HL-60/S4 treated with retinoic acid at 250 ng/mL for 4 days and 3 days (cell line): ENCODE data around the gene EFL1.

ENCODE experiments used
- in situ Hi-C: fragments of 300-500 bp; cut with MboI; formaldehyde crosslinking; loops from 2 replicates; pipeline ENCODE4 v1.7.0; 2022; ENCODE audit warnings: low sequenced_read_pairs

Gene EFL1

DNA sequence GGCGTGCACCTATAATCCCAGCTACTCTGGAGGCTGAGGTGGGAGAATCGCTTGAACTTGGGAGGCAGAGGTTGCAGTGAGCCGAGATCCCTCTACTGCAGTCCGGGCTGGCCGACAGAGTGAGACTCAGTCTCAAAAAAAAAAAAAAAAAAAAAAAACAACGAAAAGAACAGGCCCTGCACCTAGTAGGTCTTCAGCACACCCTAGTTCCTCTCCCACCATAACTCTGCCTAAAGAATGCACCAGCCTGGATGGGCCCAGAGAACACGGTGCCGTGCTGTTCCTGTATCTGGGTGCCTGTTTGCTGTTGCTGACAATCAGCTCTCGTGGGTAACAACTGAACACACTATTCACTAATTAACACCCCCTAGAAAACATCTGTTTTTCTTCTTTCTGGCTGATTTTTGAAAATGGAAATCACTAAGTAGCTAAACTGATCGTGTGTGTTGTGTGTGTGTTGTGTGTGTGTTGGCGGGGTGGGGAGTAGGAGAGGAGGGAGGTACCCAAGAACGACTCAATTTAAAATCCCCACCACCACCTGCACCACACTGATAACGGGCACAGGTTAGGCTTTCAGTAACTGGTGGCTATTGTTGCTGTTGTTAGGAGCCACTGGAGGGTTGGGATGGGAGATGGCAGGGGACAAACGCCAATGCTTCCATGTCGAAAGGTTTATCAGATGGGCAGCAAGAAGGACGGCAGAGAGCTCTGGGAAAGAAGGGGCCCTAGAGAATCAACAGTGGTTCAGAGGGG, 176.1 kb downstream of the EFL1 start:
- in situ Hi-C loops, result no loop called here

DNA sequence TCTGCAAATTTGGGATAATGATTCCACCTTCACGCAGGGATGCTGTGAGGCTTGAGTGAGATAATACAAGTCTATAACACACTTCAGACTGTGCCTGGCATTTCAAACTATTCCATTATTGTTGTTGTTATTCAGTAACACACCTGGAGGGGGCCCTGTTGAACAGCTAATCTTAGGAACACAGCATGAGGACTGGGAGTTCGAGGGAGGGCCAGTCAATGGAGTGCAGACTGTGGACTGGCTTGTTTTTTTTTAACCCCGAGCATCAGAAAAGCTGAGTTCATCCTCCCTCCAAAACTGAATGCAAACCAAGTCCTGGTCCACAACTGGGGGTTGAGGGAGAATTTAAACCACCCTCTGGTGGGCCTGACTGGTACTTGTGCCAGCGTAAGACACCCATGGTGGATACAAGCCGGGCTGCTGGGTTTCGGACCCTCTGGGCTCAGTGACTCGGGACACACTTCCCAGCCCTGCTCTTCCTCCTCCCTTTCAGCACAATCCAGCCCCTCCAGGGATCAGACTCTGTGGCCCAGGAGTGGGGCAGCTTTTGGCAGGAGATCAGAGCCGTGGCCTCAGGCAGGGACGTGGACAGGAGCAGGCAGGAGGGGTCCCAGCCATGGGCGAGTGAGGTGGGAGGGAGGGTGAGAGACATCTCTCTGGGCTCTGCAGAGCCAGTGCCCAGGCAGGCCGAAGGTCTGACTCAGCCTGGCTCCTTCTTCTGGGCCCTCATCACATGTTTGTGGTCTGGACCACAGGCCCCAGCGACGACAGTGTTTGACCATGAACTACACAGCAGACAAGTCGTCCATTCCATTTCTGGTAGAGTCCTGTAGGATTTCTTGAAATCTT, 180.4 kb downstream of the EFL1 start:
- in situ Hi-C loops, result no loop called here

DNA sequence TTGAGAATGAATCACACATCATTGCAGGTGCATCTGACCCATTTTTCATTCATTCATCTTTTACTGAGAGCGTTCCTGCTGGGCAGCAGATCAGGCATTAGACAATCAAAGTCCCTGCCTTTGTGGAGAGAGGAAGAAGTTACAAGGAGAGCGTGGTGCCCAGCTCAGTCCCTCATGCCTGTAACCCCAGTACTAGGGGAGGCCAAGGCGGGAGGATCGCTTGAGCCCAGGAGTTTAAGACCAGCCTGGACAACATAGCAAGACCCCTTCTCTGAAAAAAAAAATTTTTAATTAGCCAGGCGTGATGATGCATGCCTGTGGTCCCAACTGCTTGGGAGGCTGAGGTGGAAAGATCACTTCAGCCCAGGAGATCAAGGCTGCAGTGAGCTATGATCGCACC, 181.8 kb downstream of the EFL1 start:
- in situ Hi-C loops, result no loop called here
